OCI-LY1 (cell line): ENCODE measurements around the gene PNPLA6.

ENCODE experiments used
- CTCF ChIP-seq: fragments of 200-600 bp; sonication (generic), shearing (Covaris generic); IDR thresholded peaks from 2 replicates; pipeline ENCODE4 v1.5.1; 2017; ENCODE audit warnings: mild to moderate bottlenecking, antibody characterized with exemption, low read length, moderate library complexity, mixed read lengths
- EZH2 ChIP-seq: fragments of 200-600 bp; sonication (generic), shearing (Covaris generic); IDR thresholded peaks from 2 replicates; pipeline ENCODE4 v1.8.0; 2017; ENCODE audit warnings: borderline replicate concordance, mixed run types, mild to moderate bottlenecking, antibody characterized with exemption, low read length, moderate library complexity, mixed read lengths

- TF ChIP-seq CTCF (no peak), EZH2 (no peak)
Measured at GRCh38 chr19:7505682-7506384, 29.7 kb upstream of the PNPLA6 start.
